ENCODE results near the gene ANKRD66.

ANKRD66 gene

GRCh38 chr6:46799657-46800056, 52.9 kb downstream of the ANKRD66 start:
- Histone ChIP-seq H3K4me3 (ENCODE audit: low read depth, low read length) (no peak overlapping the region), H3K9me3 (no peaks in the 10 kb centered on the region), H3K36me3 (no peaks in the 10 kb centered on the region), H3K4me1 (no peaks in the 10 kb centered on the region), H3K27me3 (no peaks in the 10 kb centered on the region)
- TF ChIP-seq, protein P1, sequence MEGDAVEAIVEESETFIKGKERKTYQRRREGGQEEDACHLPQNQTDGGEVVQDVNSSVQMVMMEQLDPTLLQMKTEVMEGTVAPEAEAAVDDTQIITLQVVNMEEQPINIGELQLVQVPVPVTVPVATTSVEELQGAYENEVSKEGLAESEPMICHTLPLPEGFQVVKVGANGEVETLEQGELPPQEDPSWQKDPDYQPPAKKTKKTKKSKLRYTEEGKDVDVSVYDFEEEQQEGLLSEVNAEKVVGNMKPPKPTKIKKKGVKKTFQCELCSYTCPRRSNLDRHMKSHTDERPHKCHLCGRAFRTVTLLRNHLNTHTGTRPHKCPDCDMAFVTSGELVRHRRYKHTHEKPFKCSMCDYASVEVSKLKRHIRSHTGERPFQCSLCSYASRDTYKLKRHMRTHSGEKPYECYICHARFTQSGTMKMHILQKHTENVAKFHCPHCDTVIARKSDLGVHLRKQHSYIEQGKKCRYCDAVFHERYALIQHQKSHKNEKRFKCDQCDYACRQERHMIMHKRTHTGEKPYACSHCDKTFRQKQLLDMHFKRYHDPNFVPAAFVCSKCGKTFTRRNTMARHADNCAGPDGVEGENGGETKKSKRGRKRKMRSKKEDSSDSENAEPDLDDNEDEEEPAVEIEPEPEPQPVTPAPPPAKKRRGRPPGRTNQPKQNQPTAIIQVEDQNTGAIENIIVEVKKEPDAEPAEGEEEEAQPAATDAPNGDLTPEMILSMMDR (IDR thresholded peaks at IDR 0.05; ENCODE audit: low read depth, low read length): no peak
- no peak for DNase-seq

- no peaks in the 10 kb centered on the region for H3K4me1 ChIP-seq
- TF ChIP-seq, protein P1 (IDR thresholded peaks at IDR 0.05; ENCODE audit: low read depth, low read length): no peak
- no peak overlapping the region for H3K4me3 ChIP-seq (ENCODE audit: low read depth, low read length)
- H3K9me3 ChIP-seq: no peaks in the 10 kb centered on the region
- H3K36me3 ChIP-seq: no peaks in the 10 kb centered on the region
- no peak for DNase-seq
- no peaks in the 10 kb centered on the region for H3K27me3 ChIP-seq
Observed at GRCh38 chr6:46808806-46809205, 62.1 kb downstream of the ANKRD66 start.

Data from BE2C (cell line).